ENCODE results near the gene TMEM88.
"Not testable (repeated sequence)": the region's sequence is repeated elsewhere in the genome, so short reads cannot be mapped to it uniquely, and the experiment has no call there.

Gene TMEM88

GRCh38 chr17:7856011-7856810 is 1.3 kb downstream of the TMEM88 start:
- no peaks in the 10 kb centered on the region for H3K9me3 Mint-ChIP-seq
- no peak overlapping the region for H3K27ac Mint-ChIP-seq
- DNase-seq (ENCODE audit: low spot score in 2 of 2) (no peak), ATAC-seq (no peak)
- H3K4me3 Mint-ChIP-seq = no peak overlapping the region
- peaks cover 21% of the 10 kb centered on the region for H3K4me1 Mint-ChIP-seq
- H3K36me3 Mint-ChIP-seq = peaks cover 16% of the 10 kb centered on the region

- peak; percentile 85 to 96 for DNase-seq (ENCODE audit: low spot score in 2 of 2)
- Mint-ChIP-seq H3K36me3 (peaks cover 24% of the 10 kb centered on the region), H3K27ac (no peak within 1 kb of the TSS), H3K4me3 (no peak within 1 kb of the TSS), H3K9me3 (no peaks in the 10 kb centered on the region), H3K4me1 (peaks cover 12% of the 10 kb centered on the region)
- peak; percentile 92 for ATAC-seq
Observed at GRCh38 chr17:7856811-7857712, 2.2 kb downstream of the TMEM88 start, which contains the start of gene NAA38. Gene NAA38 (minus strand): TSS chr17:7857559. CDS start chr17:7857463, 96 bp downstream.

GRCh38 chr17:7857713-7858521 is 3.1 kb downstream of the TMEM88 start, which contains the start of gene CYB5D1:
Gene CYB5D1 (plus strand): TSS chr17:7858003. CDS start chr17:7858135, 132 bp downstream.
- peak; percentile 67 to 94 for DNase-seq (ENCODE audit: low spot score in 2 of 2)
- H3K36me3 Mint-ChIP-seq = peaks cover 29% of the 10 kb centered on the region
- no peaks in the 10 kb centered on the region for H3K9me3 Mint-ChIP-seq
- no peak within 1 kb of the TSS for H3K27ac Mint-ChIP-seq
- H3K4me1 Mint-ChIP-seq = peaks cover 6% of the 10 kb centered on the region
- H3K4me3 Mint-ChIP-seq = no peak within 1 kb of the TSS
- ATAC-seq = peak; percentile 66

GRCh38 chr17:7858522-7858810 is 3.6 kb downstream of the TMEM88 start:
- no peak for ATAC-seq
- Mint-ChIP-seq H3K36me3 (peaks cover 30% of the 10 kb centered on the region), H3K27ac (no peak overlapping the region), H3K4me3 (no peak overlapping the region), H3K4me1 (peaks cover 5% of the 10 kb centered on the region), H3K9me3 (no peaks in the 10 kb centered on the region)
- no peak for DNase-seq (ENCODE audit: low spot score in 2 of 2)

- peaks cover 30% of the 10 kb centered on the region for H3K36me3 Mint-ChIP-seq
- no peaks in the 10 kb centered on the region for H3K4me1 Mint-ChIP-seq
- ATAC-seq (no peak), DNase-seq (ENCODE audit: low spot score in 2 of 2) (no peak)
- H3K9me3 Mint-ChIP-seq = no peaks in the 10 kb centered on the region
- no peak overlapping the region for H3K4me3 Mint-ChIP-seq
- H3K27ac Mint-ChIP-seq = no peak overlapping the region
Observed at GRCh38 chr17:7859028-7859427, 4.2 kb downstream of the TMEM88 start.

GRCh38 chr17:7862692-7863437 is 8.0 kb downstream of the TMEM88 start:
- Mint-ChIP-seq H3K4me1 (peaks cover 13% of the 10 kb centered on the region), H3K27ac (no peak overlapping the region), H3K4me3 (no peak overlapping the region), H3K9me3 (no peaks in the 10 kb centered on the region), H3K36me3 (peaks cover 54% of the 10 kb centered on the region)
- ATAC-seq (no peak), DNase-seq (ENCODE audit: low spot score in 2 of 2) (peak in 1 of 2 donors; percentile 64)

- not testable (repeated sequence) for DNase-seq (ENCODE audit: low spot score in 2 of 2); H3K4me3 Mint-ChIP-seq; H3K9me3 Mint-ChIP-seq; ATAC-seq; H3K27ac Mint-ChIP-seq
- Mint-ChIP-seq H3K4me1 (peaks cover 24% of the 10 kb centered on the region), H3K36me3 (peaks cover 51% of the 10 kb centered on the region)
Observed at GRCh38 chr17:7864384-7864783, 9.5 kb downstream of the TMEM88 start.

GRCh38 chr17:7864995-7865650 is 10.3 kb downstream of the TMEM88 start:
- H3K4me3 Mint-ChIP-seq = no peak overlapping the region
- H3K36me3 Mint-ChIP-seq = peaks cover 49% of the 10 kb centered on the region
- ATAC-seq (peak; percentile 37), DNase-seq (ENCODE audit: low spot score in 2 of 2) (no peak)
- H3K9me3 Mint-ChIP-seq = no peaks in the 10 kb centered on the region
- H3K4me1 Mint-ChIP-seq = peaks cover 24% of the 10 kb centered on the region
- H3K27ac Mint-ChIP-seq = no peak overlapping the region

- no peak for DNase-seq (ENCODE audit: low spot score in 2 of 2)
- peak; percentile 72 for ATAC-seq
- Mint-ChIP-seq H3K9me3 (no peaks in the 10 kb centered on the region), H3K36me3 (peaks cover 30% of the 10 kb centered on the region), H3K27ac (peak overlapping the region; percentile 81), H3K4me3 (peak overlapping the region; percentile 45), H3K4me1 (peaks cover 24% of the 10 kb centered on the region)
Observed at GRCh38 chr17:7867881-7868329, 13.0 kb downstream of the TMEM88 start.

GRCh38 chr17:7873051-7873450 is 18.2 kb downstream of the TMEM88 start:
- Mint-ChIP-seq H3K4me1 (peaks cover 23% of the 10 kb centered on the region), H3K36me3 (peaks cover 49% of the 10 kb centered on the region), H3K9me3 (no peaks in the 10 kb centered on the region), H3K27ac (peak overlapping the region; percentile 60), H3K4me3 (no peak overlapping the region)
- ATAC-seq = no peak
- no peak for DNase-seq (ENCODE audit: low spot score in 2 of 2)

- no peak overlapping the region for H3K4me3 Mint-ChIP-seq
- peak overlapping the region; percentile 2 for H3K27ac Mint-ChIP-seq
Observed at GRCh38 chr17:7875804-7876370, 21.0 kb downstream of the TMEM88 start.

GRCh38 chr17:7878234-7878633 is 23.4 kb downstream of the TMEM88 start:
- Mint-ChIP-seq H3K9me3 (no peaks in the 10 kb centered on the region), H3K27ac (no peak overlapping the region), H3K4me3 (no peak overlapping the region), H3K36me3 (peaks cover 47% of the 10 kb centered on the region), H3K4me1 (peaks cover 14% of the 10 kb centered on the region)
- ATAC-seq (no peak), DNase-seq (ENCODE audit: low spot score in 2 of 2) (no peak)

More at GRCh38 chr17:7875804-7876370, 21.0 kb downstream of the TMEM88 start:
- peaks cover 14% of the 10 kb centered on the region for H3K4me1 Mint-ChIP-seq
- DNase-seq (ENCODE audit: low spot score in 2 of 2) = no peak
- H3K9me3 Mint-ChIP-seq = no peaks in the 10 kb centered on the region
- peaks cover 52% of the 10 kb centered on the region for H3K36me3 Mint-ChIP-seq
- ATAC-seq = no peak

- no peak overlapping the region for H3K4me3 Mint-ChIP-seq
- H3K9me3 Mint-ChIP-seq = no peaks in the 10 kb centered on the region
- H3K36me3 Mint-ChIP-seq = peaks cover 27% of the 10 kb centered on the region
- no peak for ATAC-seq
- H3K4me1 Mint-ChIP-seq = peaks cover 6% of the 10 kb centered on the region
- DNase-seq (ENCODE audit: low spot score in 2 of 2) = no peak
- H3K27ac Mint-ChIP-seq = no peak overlapping the region
Observed at GRCh38 chr17:7880076-7880868, 25.4 kb downstream of the TMEM88 start.
